ENCODE data around the gene C17orf107. TPM values are rescaled to one million over a fixed set of nuclear protein-coding genes. Genes with fewer than 3 reads are reported as not detected.
"Not testable (repeated sequence)": the region's sequence is repeated elsewhere in the genome, so short reads cannot be mapped to it uniquely, and the experiment has no call there.

C17orf107 gene
- total RNA-seq, 1 donor from 2014 or later = 1.6 TPM

DNA sequence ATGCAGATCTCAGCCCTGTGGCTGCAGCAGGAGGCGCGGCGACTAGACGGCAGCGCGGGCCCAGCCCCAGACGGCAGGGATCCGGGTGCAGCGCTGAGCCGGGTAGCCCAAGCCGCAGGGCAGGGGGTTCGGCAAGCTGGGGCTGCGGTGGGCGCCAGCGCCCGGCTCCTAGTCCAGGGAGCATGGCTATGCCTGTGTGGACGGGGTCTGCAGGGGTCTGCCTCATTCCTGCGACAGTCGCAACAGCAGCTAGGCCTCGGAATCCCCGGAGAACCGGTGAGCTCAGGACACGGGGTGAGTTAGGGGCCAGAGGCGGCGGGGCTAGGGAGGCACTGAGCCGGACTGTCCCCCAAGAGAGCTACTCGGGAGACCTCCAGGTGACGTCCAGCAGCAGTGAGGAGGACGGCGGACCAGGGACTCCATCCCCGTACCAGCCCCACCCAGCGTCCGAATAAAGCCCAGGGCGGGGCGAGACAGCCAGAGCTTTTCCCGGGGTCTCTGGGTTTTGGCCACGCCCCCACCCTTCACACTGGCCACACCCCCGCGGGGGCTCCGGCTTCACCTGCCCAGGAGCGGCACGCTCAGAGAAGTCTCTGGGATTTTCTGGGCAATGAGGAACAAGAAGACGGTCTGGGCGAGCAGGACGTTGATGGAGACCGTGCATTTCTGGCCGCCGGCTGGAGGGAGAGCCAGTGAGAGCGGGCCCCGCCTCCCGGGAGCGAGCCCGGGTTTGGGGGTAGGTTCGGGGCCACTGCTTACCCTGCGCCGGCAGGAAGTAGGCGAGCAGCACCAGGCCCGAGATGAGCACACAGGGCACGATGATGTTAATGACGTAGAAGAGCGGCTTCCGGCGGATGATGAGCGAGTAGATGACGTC lies 1.1 kb downstream of the C17orf107 start:
- DNase-seq (ENCODE audit: low read depth in 2 of 2) = peak in 1 of 2 donors; percentile 63

DNA sequence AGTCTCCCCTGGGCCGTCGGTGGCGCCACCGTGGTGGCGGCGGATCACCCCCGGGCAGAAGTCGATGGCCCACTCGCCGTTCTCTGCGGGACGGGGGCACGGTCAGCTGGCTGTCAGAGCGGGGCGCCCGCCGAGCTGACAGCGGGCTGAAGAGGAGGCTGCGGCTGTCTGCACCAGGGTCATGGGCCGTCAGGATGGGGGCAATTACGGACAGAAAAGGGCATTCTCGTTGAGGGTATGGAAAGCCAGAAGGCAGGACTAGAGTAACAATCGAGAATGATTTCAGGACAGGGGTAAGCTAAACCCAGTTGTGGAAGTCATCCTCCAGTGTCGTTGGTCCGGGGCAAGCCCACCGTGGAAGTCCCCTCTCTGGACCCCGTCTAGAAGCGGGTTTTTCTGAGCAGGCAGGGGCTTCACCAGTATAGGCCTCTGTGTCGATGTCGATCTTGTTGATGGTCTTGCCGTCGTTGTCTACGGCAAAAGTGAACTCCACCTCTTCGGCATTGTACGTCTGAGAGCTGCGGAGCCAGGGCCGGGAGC lies 1.8 kb downstream of the C17orf107 start:
- DNase-seq (ENCODE audit: low read depth in 2 of 2) = no peak

- DNase-seq (ENCODE audit: low read depth in 2 of 2) = peak in 1 of 2 donors; percentile 88
These were observed 2.5 kb downstream of the C17orf107 start for GRCh38 chr17:4901648-4902344.

GRCh38 chr17:4902540-4902939 lies 3.2 kb downstream of the C17orf107 start:
- DNase-seq (ENCODE audit: low read depth in 2 of 2) = no peak

DNA sequence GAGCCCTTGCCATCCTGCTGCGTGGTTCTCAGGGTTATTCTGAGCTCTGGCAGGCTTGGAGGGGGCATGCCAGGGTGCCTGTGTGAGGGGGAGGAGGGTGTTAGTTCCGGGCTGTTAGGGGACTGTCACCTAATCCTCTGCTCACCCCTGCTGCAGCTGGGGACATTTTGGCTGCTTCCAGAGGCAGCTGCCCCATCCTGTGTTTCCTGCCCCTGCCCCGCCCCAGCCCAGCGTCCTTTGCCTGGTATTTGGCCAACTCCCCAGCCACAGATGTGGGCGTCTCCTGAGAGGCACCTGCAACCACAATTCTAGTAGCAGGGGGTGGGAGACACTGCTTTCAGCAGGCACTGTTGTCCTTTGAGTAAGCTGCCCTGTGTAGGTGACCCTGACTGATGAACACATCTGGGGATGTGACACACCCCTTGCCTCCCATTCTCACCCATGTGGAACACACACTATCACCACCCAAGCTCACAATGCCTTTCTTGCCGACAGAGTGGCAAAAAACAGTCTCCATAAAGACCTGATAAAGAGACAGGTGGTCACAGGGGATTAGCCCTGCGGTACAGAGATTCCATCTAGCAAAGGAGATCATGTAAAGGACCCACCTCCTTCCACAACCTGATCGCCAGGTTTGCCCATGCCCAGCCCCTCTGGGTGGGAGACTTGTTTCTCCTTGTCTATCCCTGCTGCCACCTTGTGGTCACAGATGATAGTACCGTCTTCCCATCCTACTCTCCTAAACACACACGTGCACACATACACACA lies 3.9 kb downstream of the C17orf107 start, which contains the start of gene CHRNE:
Gene CHRNE (minus strand): TSS at position 48 of the 768 bp plus-strand sequence. CDS start 35 bp downstream, at position 13.
- DNase-seq (ENCODE audit: low read depth in 2 of 2) = peak; percentile 80 to 90

GRCh38 chr17:4906642-4907041 lies 7.3 kb downstream of the C17orf107 start:
- not testable (repeated sequence) for DNase-seq (ENCODE audit: low read depth in 2 of 2)

GRCh38 chr17:4908301-4908700 lies 9.0 kb downstream of the C17orf107 start:
- no peak for DNase-seq (ENCODE audit: low read depth in 2 of 2)

GRCh38 chr17:4908711-4909496 lies 9.6 kb downstream of the C17orf107 start:
- DNase-seq (ENCODE audit: low read depth in 2 of 2) = peak; percentile 95 to 96

DNA sequence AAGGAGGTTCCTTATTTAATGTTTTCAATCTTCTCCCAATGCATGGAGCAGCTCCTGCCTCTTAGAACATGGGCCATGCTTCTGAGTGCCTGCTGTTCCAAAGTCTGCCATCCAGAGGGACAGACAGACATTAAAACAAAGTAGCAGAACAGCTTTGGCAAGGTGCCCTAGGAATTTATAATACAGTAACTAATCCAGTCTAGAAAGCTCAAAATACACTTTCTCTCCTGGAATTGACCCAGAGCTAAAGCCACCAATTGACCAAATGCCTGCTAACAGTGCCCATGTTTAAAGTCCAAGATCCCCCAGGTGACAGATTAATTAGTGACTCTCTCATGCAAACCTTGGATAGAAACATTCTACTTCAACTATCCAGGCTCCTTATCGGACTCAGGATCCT lies 14.7 kb downstream of the C17orf107 start:
- DNase-seq (ENCODE audit: low read depth in 2 of 2) = no peak

GRCh38 chr17:4914551-4914950 lies 15.2 kb downstream of the C17orf107 start:
- not testable (repeated sequence) for DNase-seq (ENCODE audit: low read depth in 2 of 2)

DNA sequence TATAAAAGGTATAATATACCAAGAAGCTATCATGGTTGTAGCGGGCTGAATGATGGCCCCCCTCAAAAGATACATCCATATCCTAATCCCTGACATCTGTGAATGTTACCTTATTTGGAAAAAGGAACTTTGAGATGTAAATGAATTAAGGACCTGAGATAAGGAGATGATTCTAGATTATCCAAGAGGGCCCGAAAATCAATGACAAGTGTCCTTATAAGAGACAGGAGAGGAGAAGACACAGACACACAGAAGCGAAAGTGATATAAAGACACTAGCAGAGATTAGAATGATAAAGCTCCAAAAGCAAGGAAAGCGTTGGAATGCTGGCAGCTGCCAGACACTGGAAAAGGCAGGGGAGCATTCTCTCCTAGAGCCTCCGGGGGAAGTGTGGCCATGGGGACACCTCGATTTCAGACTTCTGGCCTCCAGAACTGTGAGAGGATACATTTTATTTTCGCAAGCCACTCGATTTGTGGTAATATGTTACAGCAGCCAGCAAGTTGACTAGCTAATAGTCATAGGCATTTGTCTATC lies 20.2 kb downstream of the C17orf107 start:
- DNase-seq (ENCODE audit: low read depth in 2 of 2) = no peak

DNA sequence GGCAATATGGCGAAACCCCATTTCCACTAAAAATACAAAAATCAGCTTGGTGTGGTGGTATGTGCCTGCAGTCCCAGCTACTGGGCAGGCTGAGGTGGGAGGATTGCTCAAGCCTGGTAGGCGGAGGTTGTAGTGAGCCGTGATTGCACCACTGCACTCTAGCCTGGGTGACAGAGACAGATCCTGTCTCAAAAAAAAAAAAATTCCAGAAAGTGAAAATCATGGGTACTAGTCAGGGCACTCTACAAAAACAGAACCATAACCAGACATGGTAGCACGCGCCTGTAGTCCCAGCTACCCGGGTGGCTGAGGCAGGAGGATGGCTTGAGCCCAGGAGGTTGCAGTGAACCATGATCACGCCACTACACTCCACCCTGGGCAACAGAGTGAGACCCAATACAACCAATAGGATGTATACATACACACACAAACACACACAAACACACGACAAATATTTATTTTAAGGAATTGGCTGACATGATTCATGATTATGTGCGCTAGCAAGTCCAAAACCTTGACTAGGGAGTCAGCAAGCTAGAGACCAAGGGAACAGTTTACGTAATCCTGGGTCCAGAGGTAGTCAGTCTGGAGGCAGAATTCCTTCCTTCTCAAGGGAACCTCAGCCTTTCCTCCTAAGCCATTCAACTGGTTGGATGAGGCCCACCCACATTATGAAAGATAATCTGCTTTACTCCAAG lies 21.2 kb downstream of the C17orf107 start:
- no peak for DNase-seq (ENCODE audit: low read depth in 2 of 2)

GRCh38 chr17:4921320-4921719 lies 22.0 kb downstream of the C17orf107 start:
- no peak for DNase-seq (ENCODE audit: low read depth in 2 of 2)

GRCh38 chr17:4926577-4927335 lies 27.4 kb downstream of the C17orf107 start:
- DNase-seq (ENCODE audit: low read depth in 2 of 2) = not testable (repeated sequence)

DNA sequence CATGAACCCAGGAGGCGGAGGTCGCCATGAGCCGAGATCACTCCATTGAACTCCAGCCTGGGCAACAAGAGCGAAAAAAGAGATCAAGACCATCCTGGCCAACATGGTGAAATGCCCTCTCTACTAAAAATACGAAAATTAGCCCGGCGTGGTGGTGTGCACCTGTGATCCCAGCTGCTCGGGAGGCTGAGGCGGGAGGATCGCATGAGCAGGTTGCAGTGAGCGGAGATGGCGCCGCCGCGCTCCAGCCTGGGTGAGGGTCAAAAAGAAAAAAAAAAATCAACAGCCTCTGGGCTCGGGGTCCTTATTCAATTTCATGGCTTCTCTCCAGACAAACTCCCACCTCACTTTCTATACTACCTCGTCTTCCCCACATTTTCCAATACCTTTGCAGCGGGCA lies 29.5 kb downstream of the C17orf107 start:
- DNase-seq (ENCODE audit: low read depth in 2 of 2) = no peak

- no peak for DNase-seq (ENCODE audit: low read depth in 2 of 2)
These were observed 32.6 kb downstream of the C17orf107 start, which contains the start of gene GP1BA for GRCh38 chr17:4931963-4932362. GP1BA (plus strand) TSS chr17:4932277; CDS start chr17:4932605, 328 bp downstream.

DNA sequence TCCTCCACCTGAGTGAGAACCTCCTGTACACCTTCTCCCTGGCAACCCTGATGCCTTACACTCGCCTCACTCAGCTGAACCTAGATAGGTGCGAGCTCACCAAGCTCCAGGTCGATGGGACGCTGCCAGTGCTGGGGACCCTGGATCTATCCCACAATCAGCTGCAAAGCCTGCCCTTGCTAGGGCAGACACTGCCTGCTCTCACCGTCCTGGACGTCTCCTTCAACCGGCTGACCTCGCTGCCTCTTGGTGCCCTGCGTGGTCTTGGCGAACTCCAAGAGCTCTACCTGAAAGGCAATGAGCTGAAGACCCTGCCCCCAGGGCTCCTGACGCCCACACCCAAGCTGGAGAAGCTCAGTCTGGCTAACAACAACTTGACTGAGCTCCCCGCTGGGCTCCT lies 33.4 kb downstream of the C17orf107 start:
- no peak for DNase-seq (ENCODE audit: low read depth in 2 of 2)

- no peak for DNase-seq (ENCODE audit: low read depth in 2 of 2)
These were observed 34.3 kb downstream of the C17orf107 start for GRCh38 chr17:4933646-4934045.
